Ovary (tissue), 10 donors: Measurements from ENCODE around the gene CADM3. TPM values are rescaled to one million over a fixed set of nuclear protein-coding genes. Genes with fewer than 3 reads are reported as not detected.

Experiments used
- DNase-seq, 5 donors: peaks; one replicate each; pipeline ENCODE4 v3.0.0-alpha.2; 2019 to 2020
- H3K27ac ChIP-seq, 2 donors: fragments of 200-600 bp; one replicate each; pipeline versions ENCODE4 v1.5.1 to v1.8.0; 2019 to 2022
- H3K27me3 ChIP-seq: fragments of 200-600 bp; one replicate; pipeline ENCODE4 v1.8.0; 2022
- H3K36me3 ChIP-seq: fragments of 200-600 bp; sonication (generic); one replicate; pipeline ENCODE4 v1.5.1; 2019
- H3K4me1 ChIP-seq: one replicate; pipeline ENCODE4 v1.8.1; 2013; ENCODE audit warnings: mild to moderate bottlenecking, moderate library complexity; ENCODE audit not compliant: insufficient read depth
- H3K4me3 ChIP-seq: fragments of 200-600 bp; sonication (generic); one replicate; pipeline ENCODE4 v1.5.1; 2017
- H3K9me3 ChIP-seq, 2 donors: fragments of 200-600 bp in 1 of 2; sonication (generic) in 1 of 2; one replicate each; pipeline versions ENCODE4 v1.5.1 to v1.8.1; 2013 to 2019; ENCODE audit warnings: mild to moderate bottlenecking in 1 of 2, moderate library complexity in 1 of 2
- CTCF ChIP-seq, 3 donors: fragments of 450-650 bp in 2 of 3; fragments of 200-600 bp in 1 of 3; IDR thresholded peaks; one replicate each; pipeline versions ENCODE4 v1.5.1 to v1.8.0; 2016 to 2022; ENCODE audit warnings: antibody characterized with exemption in 3 of 3, mild to moderate bottlenecking in 1 of 3
- EP300 ChIP-seq: sonication (generic); formaldehyde crosslinking; IDR thresholded peaks from one replicate; pipeline ENCODE4 v1.6.1; 2017; ENCODE audit warnings: antibody characterized with exemption
- POLR2A ChIP-seq: fragments of 450-650 bp; IDR thresholded peaks from one replicate; pipeline ENCODE4 v1.6.1; 2017; ENCODE audit warnings: antibody characterized with exemption, mild to moderate bottlenecking, moderate library complexity
- WGBS, 3 donors: extraction: QIAGEN DNeasy Blood & Tissue Kit in 1 of 3; methylation state at CpG; one replicate each; pipeline versions ENCODE4 v1.1.5 to v1.1.7; 2013 to 2017; 5-methylcytosine and 5-hydroxymethylcytosine counted together
- intact Hi-C, 4 donors: fragments of 100-400 bp; cut with DNase I; formaldehyde crosslinking; loops; one replicate each; pipeline versions ENCODE4 v1.11.0 to v1.15.1; 2022 to 2023
- long read RNA-seq, 3 donors: library from polyadenylated mRNA in 2 of 3; unstranded in 2 of 3; transcript quantifications; one replicate each; pipeline ENCODE4 v2.0.0 and lab custom pipeline, GENCODE V29; 2021 to 2026
- polyA plus RNA-seq, 2 donors: library from polyadenylated mRNA; stranded (reverse); fragments of 200-250 nt in 1 of 2; fragments of 350-450 nt in 1 of 2; fragmentation: Illumina TruSeq in 1 of 2; extraction: RNeasy Lipid Tissue Mini Kit (QIAGEN cat#74804) in 1 of 2; gene quantifications; one replicate each; pipeline ENCODE4 v1.2.3, GENCODE V29; 2013 to 2014
- total RNA-seq, 7 donors: library from RNA; depleted of rRNA in 2 of 7; stranded (reverse); fragments of >200 nt in 2 of 7; fragmentation: NEBNext Ultra II Directional in 3 of 7; extraction: Animal tissue kit (Norgen Biotek cat#: 25700) in 3 of 7; gene quantifications; one replicate each; pipeline versions ENCODE4 v1.1.0 to v1.2.4, GENCODE V29; 2016 to 2023
- donor health status: DM: no; HTN: no; CAD: no; lungs with moderate emphysema.
- donor health status: DM: no; HTN: no; CAD: no.
- donor health status: Bipolar disorder and iron deficiency.
- donor health status: DM: yes; HTN: yes; CAD: no.
- donor health status: DM: no; HTN: no; CAD: no.
- donor health status: DM: yes; HTN: yes; CAD: no.

CADM3 gene
- total RNA-seq: 1 to 10 TPM in 3 of 7 donors, under 1 TPM in 2, not detected in 2; 0.17 to 2.7 (median 1.5) TPM
- 10 to 100 TPM in 1 of 2 donors, under 1 TPM in 1; 0.75 to 13.8 TPM for polyA plus RNA-seq
- long read RNA-seq, donor 1, partial matches to known transcripts: 1 of 1 reads
- long read RNA-seq, donor 1, other reads (novel, unspliced or antisense): 0 of 1 reads
- long read RNA-seq, donor 2, partial matches to known transcripts: 0 of 2 reads
- long read RNA-seq, donor 2, other reads (novel, unspliced or antisense): 0 of 2 reads
- long read RNA-seq, donor 3, partial matches to known transcripts: 0 of 7 reads
- long read RNA-seq, donor 3, other reads (novel, unspliced or antisense): 2 of 7 reads

GRCh38 chr1:159171254-159171687 lies at the start of gene CADM3:
Gene CADM3 (plus strand): TSS chr1:159171615. CDS start chr1:159171766, 151 bp downstream.
- WGBS, 3 donors: 0 to 12% (median 1%) methylated on average over 7 to 29 of the region's 29 CpGs
- peaks cover 0 to 5% of the 10 kb centered on the region in 2 donors for H3K9me3 ChIP-seq
- no peak within 1 kb of the TSS for H3K27ac ChIP-seq
- TF ChIP-seq CTCF (IDR thresholded peaks at IDR 0.05) (no peak), POLR2A (no peak), EP300 (no peak)
- intact Hi-C loops: no loop called here
- H3K4me3 ChIP-seq: no peak within 1 kb of the TSS
- no peaks in the 10 kb centered on the region for H3K36me3 ChIP-seq
- H3K27me3 ChIP-seq: no peaks in the 10 kb centered on the region
- H3K4me1 ChIP-seq: no peaks in the 10 kb centered on the region
- DNase-seq: no peak

- Histone ChIP-seq H3K27ac (no peak overlapping the region), H3K36me3 (no peaks in the 10 kb centered on the region), H3K4me3 (no peak overlapping the region), H3K27me3 (no peaks in the 10 kb centered on the region), H3K4me1 (no peaks in the 10 kb centered on the region), H3K9me3 (no peaks in the 10 kb centered on the region)
- intact Hi-C loops: no loop called here
- 30 to 38% (median 38%) methylated on average over 2 of the region's 2 CpGs for WGBS, 3 donors
- TF ChIP-seq EP300 (no peak), CTCF (IDR thresholded peaks at IDR 0.05) (no peak), POLR2A (no peak)
- no peak for DNase-seq
These were observed 49.3 kb upstream of the CADM3 start for GRCh38 chr1:159122005-159122621.

GRCh38 chr1:159123587-159123986 lies 47.8 kb upstream of the CADM3 start:
- H3K27me3 ChIP-seq: no peaks in the 10 kb centered on the region
- 78 to 85% (median 85%) methylated on average over 5 of the region's 5 CpGs for WGBS, 3 donors
- H3K36me3 ChIP-seq: no peaks in the 10 kb centered on the region
- H3K4me3 ChIP-seq: no peak overlapping the region
- TF ChIP-seq POLR2A (no peak), CTCF (IDR thresholded peaks at IDR 0.05) (no peak), EP300 (no peak)
- intact Hi-C loops: no loop called here
- no peak overlapping the region for H3K27ac ChIP-seq
- no peaks in the 10 kb centered on the region for H3K9me3 ChIP-seq
- no peaks in the 10 kb centered on the region for H3K4me1 ChIP-seq
- DNase-seq: no peak

- no peaks in the 10 kb centered on the region for H3K27me3 ChIP-seq
- whole genome bisulfite sequencing, 3 donors: 45 to 50% (median 46%) methylated on average over 12 of the region's 12 CpGs
- H3K4me3 ChIP-seq: no peak overlapping the region
- intact Hi-C loops: no loop called here
- peak; percentile 19 to 59 (median 41) for DNase-seq
- H3K9me3 ChIP-seq: no peaks in the 10 kb centered on the region
- H3K36me3 ChIP-seq: no peaks in the 10 kb centered on the region
- no peak overlapping the region for H3K27ac ChIP-seq
- TF ChIP-seq POLR2A (no peak), CTCF (IDR thresholded peaks at IDR 0.05) (peak in 2 of 3 donors; percentile 12 to 50)
- no peaks in the 10 kb centered on the region for H3K4me1 ChIP-seq
These were observed 39.0 kb upstream of the CADM3 start for GRCh38 chr1:159132271-159132881.
